ENCODE results near the gene PLEKHG4. TPM values are rescaled to one million over a fixed set of nuclear protein-coding genes. Genes with fewer than 3 reads are reported as not detected.

PLEKHG4 gene
- polyA plus RNA-seq, 2 of the 4 experiments (the other 2 are of a cell fraction), result 10.0 to 15.9 TPM

GRCh38 chr16:67250045-67250327, 29.3 kb upstream of the PLEKHG4 start (continued):
- no peak for TF ChIP-seq ZNF302 (CRISPR knock-in tag; IDR thresholded peaks at IDR 0.05)
- no peak for TF ChIP-seq RCOR1 (IDR thresholded peaks at IDR 0.05; ENCODE audit: low read depth, low read length)
- TF ChIP-seq CEBPB (IDR thresholded peaks at IDR 0.05), result no peak
- TF ChIP-seq SREBF2 (IDR thresholded peaks at IDR 0.05), result no peak
- TF ChIP-seq RAD21 (conservative IDR thresholded peaks at IDR 0.05 in 1 of 2, IDR thresholded peaks at IDR 0.05 in 1 of 2), result no peak
- no peak for TF ChIP-seq CBX2 (IDR thresholded peaks at IDR 0.05; ENCODE audit: borderline replicate concordance, low read depth)

DNA sequence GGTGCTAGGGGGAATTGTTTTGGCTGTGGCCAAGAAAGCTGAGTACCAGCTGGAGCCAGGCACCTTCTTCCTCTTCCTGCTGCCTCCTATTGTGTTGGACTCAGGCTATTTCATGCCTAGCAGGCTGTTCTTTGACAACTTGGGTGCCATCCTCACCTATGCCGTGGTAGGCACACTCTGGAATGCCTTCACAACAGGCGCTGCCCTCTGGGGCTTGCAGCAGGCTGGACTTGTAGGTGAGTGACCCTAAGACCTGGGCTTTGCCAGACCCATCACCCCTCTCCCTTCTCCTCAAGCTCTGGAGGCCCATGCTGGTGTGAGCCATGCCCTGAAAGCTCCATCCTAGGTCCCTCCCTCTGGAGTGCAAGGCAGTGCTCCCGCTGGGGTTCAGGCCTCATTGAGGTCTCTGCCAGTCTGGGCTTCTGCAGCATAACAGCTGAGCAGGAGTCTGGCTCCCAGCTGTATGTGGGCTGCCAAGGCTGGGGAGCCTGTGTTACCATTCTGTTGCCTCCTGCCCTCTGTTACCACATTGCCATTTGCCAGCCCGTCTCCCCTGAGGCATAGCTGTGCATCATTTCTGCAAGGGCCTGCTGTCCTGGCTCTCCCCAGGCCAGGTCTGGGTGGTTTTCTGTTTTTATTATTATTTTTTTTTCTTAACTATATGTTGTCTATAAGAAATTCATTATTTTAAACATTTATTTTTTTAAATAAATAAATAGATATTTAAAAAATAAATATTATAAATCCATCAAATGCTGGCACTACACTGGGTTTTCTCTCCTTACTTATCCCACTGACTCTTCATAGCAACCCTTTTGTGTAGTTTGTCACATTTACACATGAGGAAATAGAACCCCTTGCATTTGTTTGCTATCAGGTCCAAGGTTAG, 26.5 kb upstream of the PLEKHG4 start:
- Histone ChIP-seq H3K4me1 (peaks cover 14% of the 10 kb centered on the region), H3K4me2 (no peak overlapping the region), H3K4me3 (no peak overlapping the region), H3K9me3 (no peaks in the 10 kb centered on the region), H3K27ac (no peak overlapping the region)
- DNase-seq (ENCODE audit: low read depth in 1 of 2, low spot score in 1 of 2) (no peak), FAIRE-seq (no peak), ATAC-seq (no peak)
- WGBS (ENCODE audit: missing lambda C conversion rate), result 96% methylated on average over 4 of the region's 4 CpGs
- TF ChIP-seq HDAC2 (IDR thresholded peaks at IDR 0.05), result no peak
- TF ChIP-seq ZFP36 (IDR thresholded peaks at IDR 0.05; ENCODE audit: borderline replicate concordance, partially characterized antibody), result no peak
- TF ChIP-seq ZC3H11A (IDR thresholded peaks at IDR 0.05), result no peak
- TF ChIP-seq EP300 (IDR thresholded peaks at IDR 0.05), result no peak
- ChIA-PET CTCF (interaction anchor here (0.6 to 1.7 kb wide), 6 partner anchors 8 to 275 kb away, joined by 3 to 8 read pairs (median 3); no protein-coding TSS in a partner anchor), POLR2A (no interaction called here)

- 88% methylated on average over 17 of the region's 18 CpGs for WGBS (ENCODE audit: missing lambda C conversion rate)
- TF ChIP-seq HOXB13 (CRISPR knock-in tag; IDR thresholded peaks at IDR 0.05; ENCODE audit: low read depth), result no peak
- ATAC-seq (no peak), DNase-seq (ENCODE audit: low read depth in 1 of 2, low spot score in 1 of 2) (no peak), FAIRE-seq (no peak)
- 0 out of 3 replicates have a peak, but pooled peaks cover 3% of the 10 kb centered on the region for H3K4me1 ChIP-seq
- no peak overlapping the region for H3K4me3 ChIP-seq
- no peak overlapping the region for H3K4me2 ChIP-seq
- ChIA-PET CTCF (interaction anchor here (0.6 to 2.4 kb wide), 5 partner anchors 9 to 245 kb away, joined by 3 to 9 read pairs (median 4); partner anchors contain the start of gene ZDHHC1), POLR2A (no interaction called here)
- no peaks in the 10 kb centered on the region for H3K9me3 ChIP-seq
- H3K27ac ChIP-seq, result no peak overlapping the region
These were observed 24.4 kb upstream of the PLEKHG4 start for GRCh38 chr16:67254801-67255552.

DNA sequence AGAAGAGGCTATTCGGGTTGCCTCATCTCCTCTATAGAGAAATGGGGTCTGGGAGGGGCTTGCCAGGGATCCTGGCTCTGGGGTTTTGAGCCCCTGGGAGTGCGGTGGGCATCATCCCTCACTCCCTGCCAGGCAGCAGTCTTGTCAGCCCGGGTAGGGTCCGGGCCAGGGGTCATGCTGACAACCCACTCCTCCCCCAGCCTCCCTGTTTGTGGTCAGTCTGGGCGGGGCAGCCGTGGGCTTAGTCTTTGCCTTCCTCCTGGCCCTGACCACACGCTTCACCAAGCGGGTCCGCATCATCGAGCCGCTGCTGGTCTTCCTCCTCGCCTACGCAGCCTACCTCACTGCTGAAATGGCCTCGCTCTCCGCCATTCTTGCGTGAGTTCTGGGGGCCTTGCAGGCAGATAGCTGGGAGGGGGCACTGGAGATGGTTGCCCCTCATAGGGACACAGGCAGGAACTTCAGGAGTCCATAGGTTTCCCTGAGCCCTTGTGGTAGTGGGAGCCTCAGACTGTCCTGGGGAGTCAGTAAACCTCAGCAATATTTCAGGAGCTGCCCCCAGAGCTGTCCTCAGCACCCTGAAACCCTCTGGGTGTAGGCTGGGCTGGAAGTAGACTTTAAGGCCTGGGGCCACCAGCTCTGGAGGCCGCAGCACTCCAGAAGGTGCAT, 23.6 kb upstream of the PLEKHG4 start:
- no peak for FAIRE-seq
- no peaks in the 10 kb centered on the region for H3K4me1 ChIP-seq
- ATAC-seq, result no peak
- TF ChIP-seq POLR2AphosphoS2 (conservative IDR thresholded peaks at IDR 0.05; ENCODE audit: low read length), result no peak
- TF ChIP-seq KDM5A (IDR thresholded peaks at IDR 0.05), result no peak
- TF ChIP-seq, protein P1, sequence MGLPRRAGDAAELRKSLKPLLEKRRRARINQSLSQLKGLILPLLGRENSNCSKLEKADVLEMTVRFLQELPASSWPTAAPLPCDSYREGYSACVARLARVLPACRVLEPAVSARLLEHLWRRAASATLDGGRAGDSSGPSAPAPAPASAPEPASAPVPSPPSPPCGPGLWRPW (IDR thresholded peaks at IDR 0.05), result no peak
- H3K27ac ChIP-seq, result no peak overlapping the region
- no peak for DNase-seq (ENCODE audit: low read depth in 1 of 2, low spot score in 1 of 2)
- H3K9me3 ChIP-seq, result no peaks in the 10 kb centered on the region
- no peak overlapping the region for H3K4me3 ChIP-seq
- POLR2A ChIA-PET, result no interaction called here
- CTCF ChIA-PET, result interaction anchor here (0.8 to 2.4 kb wide), 5 partner anchors 8 to 60 kb away, joined by 3 to 9 read pairs (median 4); no protein-coding TSS in a partner anchor
- no peak overlapping the region for H3K4me2 ChIP-seq
- 89% methylated on average over 17 of the region's 17 CpGs for WGBS (ENCODE audit: missing lambda C conversion rate)

DNA sequence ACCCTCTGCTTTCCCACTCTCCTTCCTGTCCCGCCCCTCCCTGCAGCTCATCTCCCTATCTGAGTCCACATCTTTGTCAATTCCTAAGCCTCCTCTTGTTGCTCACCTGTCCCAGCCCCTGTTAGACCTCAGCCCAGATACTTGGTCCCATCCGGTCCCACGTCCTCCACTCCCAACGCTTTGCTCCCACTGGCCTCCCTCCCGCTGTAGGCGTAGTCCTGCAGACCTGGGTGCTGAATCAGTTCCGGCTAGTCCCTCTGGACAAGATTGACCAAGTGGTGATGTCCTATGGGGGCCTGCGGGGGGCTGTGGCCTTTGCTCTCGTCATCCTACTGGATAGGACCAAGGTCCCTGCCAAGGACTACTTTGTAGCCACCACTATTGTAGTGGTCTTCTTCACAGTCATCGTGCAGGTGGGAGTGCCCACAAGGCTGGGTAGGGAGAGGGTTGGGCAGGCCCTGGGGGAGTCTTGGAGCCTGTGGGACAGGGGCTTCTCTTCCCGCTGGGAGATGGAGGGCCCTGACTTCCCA, 22.6 kb upstream of the PLEKHG4 start:
- ChIA-PET CTCF (interaction anchor here (1.2 to 1.4 kb wide), 2 partner anchors 22 to 77 kb away, joined by 4 read pairs; no protein-coding TSS in a partner anchor), POLR2A (no interaction called here)
- no peaks in the 10 kb centered on the region for H3K4me1 ChIP-seq
- no peak overlapping the region for H3K4me2 ChIP-seq
- no peak overlapping the region for H3K27ac ChIP-seq
- H3K9me3 ChIP-seq, result no peaks in the 10 kb centered on the region
- no peak for TF ChIP-seq ZFP36 (IDR thresholded peaks at IDR 0.05; ENCODE audit: borderline replicate concordance, partially characterized antibody)
- TF ChIP-seq POLR2AphosphoS2 (conservative IDR thresholded peaks at IDR 0.05; ENCODE audit: low read length), result no peak
- no peak for TF ChIP-seq BHLHE40 (IDR thresholded peaks at IDR 0.05; ENCODE audit: low read depth, low read length)
- ATAC-seq (no peak), FAIRE-seq (no peak), DNase-seq (ENCODE audit: low read depth in 1 of 2, low spot score in 1 of 2) (no peak)
- no peak overlapping the region for H3K4me3 ChIP-seq
- WGBS (ENCODE audit: missing lambda C conversion rate), result 90% methylated on average over 11 of the region's 11 CpGs

Data from A549 (cell line).